GM23338 (cell line): ENCODE measurements around the gene SMIM13. TPM values are rescaled to one million over a fixed set of nuclear protein-coding genes. Genes with fewer than 3 reads are reported as not detected.

Experiments
- ATAC-seq: fragments of 200-7000 bp; cut with Tn5 transposase; 3 replicates; pipeline ENCODE4 v1.9.1; 2020
- DNase-seq: peaks from one replicate; pipeline ENCODE4 v3.0.0-alpha.2; 2015; ENCODE audit warnings: low spot score
- H2AFZ ChIP-seq: fragments of 200-600 bp; sonication (generic); 2 replicates; pipeline ENCODE4 v1.8.0; 2016; ENCODE audit warnings: antibody characterized with exemption, mild to moderate bottlenecking, moderate library complexity
- H3F3A ChIP-seq: fragments of 200-600 bp; sonication (generic); replicated peaks from 2 replicates; pipeline ENCODE4 v1.8.0; 2017; ENCODE audit warnings: antibody characterized with exemption, mixed run types, low read depth
- H3K27ac ChIP-seq: fragments of 200-600 bp; sonication (generic); 2 replicates; pipeline ENCODE4 v1.6.1; 2016; ENCODE audit warnings: low read depth
- H3K27me3 ChIP-seq: fragments of 200-600 bp; sonication (generic); 2 replicates; pipeline ENCODE4 v1.8.0; 2016; ENCODE audit warnings: mild to moderate bottlenecking, mixed run types, moderate library complexity; ENCODE audit not compliant: insufficient read depth
- H3K36me3 ChIP-seq: fragments of 200-600 bp; sonication (generic); 2 replicates; pipeline ENCODE4 v1.8.0; 2016; ENCODE audit warnings: mild to moderate bottlenecking; ENCODE audit not compliant: insufficient read depth
- H3K4me1 ChIP-seq: fragments of 200-600 bp; sonication (generic); 2 replicates; pipeline ENCODE4 v1.8.0; 2016; ENCODE audit warnings: mild to moderate bottlenecking, moderate library complexity; ENCODE audit not compliant: insufficient read depth
- H3K4me2 ChIP-seq: fragments of 200-600 bp; sonication (generic); 2 replicates; pipeline ENCODE4 v1.7.1; 2017; ENCODE audit warnings: mixed run types
- H3K4me3 ChIP-seq: fragments of 200-600 bp; sonication (generic); 2 replicates; pipeline ENCODE4 v1.6.1; 2016; ENCODE audit warnings: mixed run types
- H3K79me2 ChIP-seq: fragments of 200-600 bp; sonication (generic); replicated peaks from 2 replicates; pipeline ENCODE4 v1.8.0; 2017; ENCODE audit warnings: mild to moderate bottlenecking; ENCODE audit not compliant: insufficient read depth
- H3K9me2 ChIP-seq: fragments of 200-600 bp; sonication (generic); 2 replicates; pipeline ENCODE4 v1.8.0; 2017; ENCODE audit not compliant: insufficient read depth
- H4K20me1 ChIP-seq: fragments of 200-600 bp; sonication (generic); replicated peaks from 2 replicates; pipeline ENCODE4 v1.8.0; 2017; ENCODE audit warnings: mild to moderate bottlenecking; ENCODE audit not compliant: insufficient read depth
- H3K27ac Mint-ChIP-seq: 2 replicates; pipeline ENCODE4 v1.8.0; 2020; ENCODE audit warnings: inconsistent platforms, mild to moderate bottlenecking, moderate library complexity, mixed read lengths
- H3K27me3 Mint-ChIP-seq: 3 replicates; pipeline ENCODE4 v1.8.0; 2022; ENCODE audit warnings: low read depth, mild to moderate bottlenecking, moderate library complexity, mixed read lengths, inconsistent platforms; ENCODE audit not compliant: insufficient read depth, poor library complexity
- H3K36me3 Mint-ChIP-seq: 3 replicates; pipeline ENCODE4 v1.8.0; 2021; ENCODE audit warnings: low read depth, mild to moderate bottlenecking, inconsistent platforms, moderate library complexity, mixed read lengths
- H3K4me1 Mint-ChIP-seq: 3 replicates; pipeline ENCODE4 v1.8.0; 2020; ENCODE audit warnings: mild to moderate bottlenecking, inconsistent platforms, mixed read lengths
- H3K4me3 Mint-ChIP-seq: 3 replicates; pipeline ENCODE4 v1.8.0; 2021; ENCODE audit warnings: moderate library complexity, mild to moderate bottlenecking, inconsistent platforms, mixed read lengths
- H3K9me3 Mint-ChIP-seq: 3 replicates; pipeline ENCODE4 v1.8.0; 2020; ENCODE audit warnings: moderate library complexity, mild to moderate bottlenecking, inconsistent platforms, mixed read lengths
- CREB1 ChIP-seq: fragments of 250-450 bp; sonication (Bioruptor Pico); IDR thresholded peaks from 2 replicates; pipeline ENCODE4 v1.5.0; 2020; ENCODE audit warnings: low read depth, mild to moderate bottlenecking, moderate library complexity
- CTCF ChIP-seq, 2 experiments: fragments of 200-600 bp in 1 of 2; sonication (generic) in 1 of 2; conservative IDR thresholded peaks; 2 replicates each; pipeline versions ENCODE4 v1.5.1 to v1.6.1; 2016 to 2017; ENCODE audit warnings: antibody characterized with exemption in 2 of 2, low read depth in 2 of 2, mild to moderate bottlenecking in 2 of 2, moderate library complexity in 1 of 2
- ETS1 ChIP-seq: IDR thresholded peaks from 2 replicates; pipeline ENCODE4 v1.6.1; 2016; ENCODE audit warnings: antibody characterized with exemption
- EZH2 ChIP-seq: fragments of 200-600 bp; sonication (generic); IDR thresholded peaks from one replicate; pipeline ENCODE4 v1.8.0; 2017; ENCODE audit warnings: antibody characterized with exemption, mild to moderate bottlenecking, low read depth; ENCODE audit not compliant: unreplicated experiment
- EZH2phosphoT487 ChIP-seq: fragments of 200-600 bp; sonication (generic); IDR thresholded peaks from one replicate; pipeline ENCODE4 v1.8.1; 2018; ENCODE audit warnings: antibody characterized with exemption; ENCODE audit not compliant: unreplicated experiment
- JUNB ChIP-seq: IDR thresholded peaks from one replicate; pipeline ENCODE4 v1.6.1; 2016; ENCODE audit warnings: antibody characterized with exemption; ENCODE audit not compliant: unreplicated experiment
- POLR2AphosphoS5 ChIP-seq: IDR thresholded peaks from 2 replicates; pipeline ENCODE4 v1.6.1; 2016; ENCODE audit warnings: antibody characterized with exemption, low read depth
- REST ChIP-seq: IDR thresholded peaks from one replicate; pipeline ENCODE4 v1.6.1; 2018; ENCODE audit warnings: antibody characterized with exemption; ENCODE audit not compliant: unreplicated experiment
- ZNF114 ChIP-seq: fragments of 250-450 bp; sonication (Bioruptor Pico); IDR thresholded peaks from 2 replicates; pipeline ENCODE4 v1.5.0; 2020; ENCODE audit warnings: mild to moderate bottlenecking, moderate library complexity
- ZNF462 ChIP-seq: fragments of 250-450 bp; sonication (Bioruptor Pico); IDR thresholded peaks from 2 replicates; pipeline ENCODE4 v1.5.0; 2020; ENCODE audit warnings: mild to moderate bottlenecking, moderate library complexity
- polyA plus RNA-seq: library from polyadenylated mRNA; unstranded; fragments of >200 nt; fragmentation: Nextera tagmentation; extraction: Ambion mirVana; gene quantifications from 2 replicates; pipeline ENCODE4 v1.2.1, GENCODE V29; 2016
- total RNA-seq: library from RNA; depleted of rRNA; stranded (reverse); fragments of >200 nt; shearing (Covaris generic); gene quantifications from 2 replicates; pipeline ENCODE4 v1.2.3, GENCODE V29; 2014

The SMIM13 gene
- total and polyA plus RNA-seq, 2 experiments from 2014 or later = 7.2 to 12.7 TPM

- no peak overlapping the region for H3K4me3 ChIP-seq
- no peaks in the 10 kb centered on the region for H3K27me3 ChIP-seq
- TF ChIP-seq ZNF114 (CRISPR knock-in tag) (no peak), JUNB (no peak), ETS1 (no peak), EZH2phosphoT487 (no peak), EZH2 (no peak), CTCF (conservative IDR thresholded peaks at IDR 0.05; ENCODE audit: low read depth in 2 of 2) (no peak), REST (no peak), ZNF462 (CRISPR knock-in tag) (no peak), CREB1 (CRISPR knock-in tag) (no peak), POLR2AphosphoS5 (no peak)
- H3F3A ChIP-seq = no peaks in the 10 kb centered on the region
- no peak overlapping the region for H3K4me2 ChIP-seq
- Mint-ChIP-seq H3K36me3 (no peaks in the 10 kb centered on the region), H3K4me1 (peaks cover 14% of the 10 kb centered on the region), H3K27ac (no peak overlapping the region), H3K4me3 (no peak overlapping the region), H3K9me3 (no peaks in the 10 kb centered on the region), H3K27me3 (peaks cover 3% of the 10 kb centered on the region)
- ATAC-seq = no peak
- H3K4me1 ChIP-seq = peaks cover 6% of the 10 kb centered on the region; the same call in 1 of the 2 replicates
- H2AFZ ChIP-seq = no peak overlapping the region
- no peaks in the 10 kb centered on the region for H3K9me2 ChIP-seq
- DNase-seq = no peak
- no peaks in the 10 kb centered on the region for H3K79me2 ChIP-seq
- H3K27ac ChIP-seq = no peak overlapping the region
- H3K36me3 ChIP-seq = no peaks in the 10 kb centered on the region
- H4K20me1 ChIP-seq = no peaks in the 10 kb centered on the region
These were observed 70.3 kb downstream of the SMIM13 start for GRCh38 chr6:11163932-11164331.
